Uterus (tissue), 4 donors: ENCODE data around the gene BSN. TPM values are rescaled to one million over a fixed set of nuclear protein-coding genes. Genes with fewer than 3 reads are reported as not detected.

Experiments
- DNase-seq, 2 donors: peaks; one replicate each; pipeline ENCODE4 v3.0.0-alpha.2; 2019 to 2020
- H3K27ac ChIP-seq, 2 donors: fragments of 200-600 bp; sonication (generic); 1 replicate in 1 of 2; 2 replicates in 1 of 2; pipeline ENCODE4 v1.5.1; 2016 to 2018
- H3K27me3 ChIP-seq, 2 donors: fragments of 200-600 bp; sonication (generic); one replicate each; pipeline ENCODE4 v1.5.1; 2018 to 2019; ENCODE audit warnings: control low read depth in 1 of 2
- H3K36me3 ChIP-seq, 2 donors: fragments of 200-600 bp; sonication (generic); one replicate each; pipeline ENCODE4 v1.5.1; 2019; ENCODE audit warnings: control low read depth in 1 of 2
- H3K4me1 ChIP-seq, 2 donors: fragments of 200-600 bp; sonication (generic); one replicate each; pipeline ENCODE4 v1.5.1; 2018 to 2019; ENCODE audit warnings: control low read depth in 1 of 2
- H3K4me3 ChIP-seq, 2 donors: fragments of 200-600 bp; sonication (generic); 1 replicate in 1 of 2; 2 replicates in 1 of 2; pipeline ENCODE4 v1.5.1; 2018 to 2019; ENCODE audit warnings: mild to moderate bottlenecking in 1 of 2
- H3K9me3 ChIP-seq, 2 donors: fragments of 200-600 bp; sonication (generic); one replicate each; pipeline ENCODE4 v1.5.1; 2019; ENCODE audit warnings: control low read depth in 1 of 2
- POLR2A ChIP-seq, 2 donors: fragments of 450-650 bp; IDR thresholded peaks; one replicate each; pipeline ENCODE4 v1.6.1; 2016; ENCODE audit warnings: antibody characterized with exemption in 2 of 2, mild to moderate bottlenecking in 1 of 2, moderate library complexity in 1 of 2
- intact Hi-C: fragments of 100-400 bp; cut with DNase I; formaldehyde crosslinking; loops from one replicate; pipeline ENCODE4 v1.15.1; 2023; ENCODE audit warnings: low total_unique reads
- total RNA-seq, 4 donors: library from RNA; depleted of rRNA in 3 of 4; stranded (reverse); fragments of >200 nt in 3 of 4; gene quantifications; one replicate each; pipeline versions ENCODE4 v1.1.0 to v1.2.4, GENCODE V29; 2014 to 2023
- TF ChIP-seq, protein P1 (sequence below), 4 experiments: fragments of 200-600 bp in 2 of 4; fragments of 450-650 bp in 2 of 4; sonication (generic) in 2 of 4; IDR thresholded peaks; one replicate each; pipeline ENCODE4 v1.5.1; 2016 to 2019; ENCODE audit warnings: antibody characterized with exemption in 4 of 4, mild to moderate bottlenecking in 2 of 4, moderate library complexity in 1 of 4
- donor health status: DM: yes; HTN: yes; CAD: no.

The BSN gene
- total RNA-seq, 4 donors from 2014 or later: 0.29 to 0.95 (median 0.60) TPM

DNA sequence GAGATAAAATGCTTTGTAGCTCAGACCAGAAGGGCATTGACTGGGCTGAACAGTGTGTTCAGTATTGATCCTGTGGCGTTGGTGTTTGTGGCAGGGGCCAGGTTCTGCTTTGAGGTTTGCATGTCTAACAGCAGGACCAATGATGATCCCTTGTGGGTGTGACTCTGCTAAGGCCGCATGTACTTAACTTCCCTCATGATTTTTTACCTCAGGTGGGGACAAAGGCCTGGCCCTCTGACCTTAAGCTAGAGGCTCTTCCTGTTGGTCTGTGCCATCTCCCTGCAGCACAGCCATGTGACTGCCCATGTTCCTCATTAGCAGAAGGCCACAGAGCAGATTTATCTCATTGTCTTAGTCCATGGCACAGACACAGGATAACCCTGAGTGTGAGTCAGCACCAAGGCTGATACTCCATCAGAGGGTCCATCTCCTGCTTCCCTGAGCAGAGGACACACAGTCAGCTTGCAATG, 34.3 kb upstream of the BSN start:
- H3K27ac ChIP-seq: no peak overlapping the region
- no peak for DNase-seq
- H3K9me3 ChIP-seq: no peaks in the 10 kb centered on the region
- H3K27me3 ChIP-seq: no peaks in the 10 kb centered on the region
- TF ChIP-seq, protein P1, sequence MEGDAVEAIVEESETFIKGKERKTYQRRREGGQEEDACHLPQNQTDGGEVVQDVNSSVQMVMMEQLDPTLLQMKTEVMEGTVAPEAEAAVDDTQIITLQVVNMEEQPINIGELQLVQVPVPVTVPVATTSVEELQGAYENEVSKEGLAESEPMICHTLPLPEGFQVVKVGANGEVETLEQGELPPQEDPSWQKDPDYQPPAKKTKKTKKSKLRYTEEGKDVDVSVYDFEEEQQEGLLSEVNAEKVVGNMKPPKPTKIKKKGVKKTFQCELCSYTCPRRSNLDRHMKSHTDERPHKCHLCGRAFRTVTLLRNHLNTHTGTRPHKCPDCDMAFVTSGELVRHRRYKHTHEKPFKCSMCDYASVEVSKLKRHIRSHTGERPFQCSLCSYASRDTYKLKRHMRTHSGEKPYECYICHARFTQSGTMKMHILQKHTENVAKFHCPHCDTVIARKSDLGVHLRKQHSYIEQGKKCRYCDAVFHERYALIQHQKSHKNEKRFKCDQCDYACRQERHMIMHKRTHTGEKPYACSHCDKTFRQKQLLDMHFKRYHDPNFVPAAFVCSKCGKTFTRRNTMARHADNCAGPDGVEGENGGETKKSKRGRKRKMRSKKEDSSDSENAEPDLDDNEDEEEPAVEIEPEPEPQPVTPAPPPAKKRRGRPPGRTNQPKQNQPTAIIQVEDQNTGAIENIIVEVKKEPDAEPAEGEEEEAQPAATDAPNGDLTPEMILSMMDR (IDR thresholded peaks at IDR 0.05): no peak
- TF ChIP-seq POLR2A (IDR thresholded peaks at IDR 0.05): no peak
- intact Hi-C loops: no loop called here
- no peaks in the 10 kb centered on the region for H3K36me3 ChIP-seq
- H3K4me3 ChIP-seq: no peak overlapping the region
- no peaks in the 10 kb centered on the region for H3K4me1 ChIP-seq

- DNase-seq: no peak
- no peaks in the 10 kb centered on the region for H3K9me3 ChIP-seq
- TF ChIP-seq, protein P1 (IDR thresholded peaks at IDR 0.05): no peak
- no peak for TF ChIP-seq POLR2A (IDR thresholded peaks at IDR 0.05)
- H3K36me3 ChIP-seq: no peaks in the 10 kb centered on the region
- intact Hi-C loops: no loop called here
- no peak overlapping the region for H3K4me3 ChIP-seq
- H3K27ac ChIP-seq: no peak overlapping the region
- no peaks in the 10 kb centered on the region for H3K4me1 ChIP-seq
- H3K27me3 ChIP-seq: no peaks in the 10 kb centered on the region
These were observed 30.2 kb upstream of the BSN start for GRCh38 chr3:49523756-49524747.

DNA sequence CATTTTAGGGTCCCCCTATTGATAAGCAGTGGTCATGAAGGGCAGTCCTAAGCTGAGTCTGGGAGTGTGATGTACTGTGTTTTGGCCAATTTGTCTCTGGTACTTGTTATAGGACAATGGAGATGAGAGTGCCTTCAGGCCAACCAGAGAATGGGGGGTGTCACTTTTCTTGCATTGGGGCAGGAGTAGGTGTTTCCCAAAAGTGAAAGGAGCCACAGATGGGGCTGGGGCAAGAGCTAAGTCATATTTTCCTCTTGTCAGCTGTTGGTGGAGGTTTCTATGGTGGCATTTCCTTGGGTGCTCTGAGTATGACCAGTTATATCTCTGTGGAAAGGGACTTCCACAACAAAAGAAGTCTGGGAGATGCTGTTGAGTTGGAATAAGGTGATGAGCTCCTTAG, 24.7 kb upstream of the BSN start:
- Histone ChIP-seq H3K4me3 (no peak overlapping the region), H3K27me3 (no peaks in the 10 kb centered on the region), H3K36me3 (no peaks in the 10 kb centered on the region), H3K4me1 (no peaks in the 10 kb centered on the region), H3K27ac (no peak overlapping the region), H3K9me3 (no peaks in the 10 kb centered on the region)
- no peak for DNase-seq
- TF ChIP-seq, protein P1 (IDR thresholded peaks at IDR 0.05): no peak
- TF ChIP-seq POLR2A (IDR thresholded peaks at IDR 0.05): no peak
- intact Hi-C loops: no loop called here

DNA sequence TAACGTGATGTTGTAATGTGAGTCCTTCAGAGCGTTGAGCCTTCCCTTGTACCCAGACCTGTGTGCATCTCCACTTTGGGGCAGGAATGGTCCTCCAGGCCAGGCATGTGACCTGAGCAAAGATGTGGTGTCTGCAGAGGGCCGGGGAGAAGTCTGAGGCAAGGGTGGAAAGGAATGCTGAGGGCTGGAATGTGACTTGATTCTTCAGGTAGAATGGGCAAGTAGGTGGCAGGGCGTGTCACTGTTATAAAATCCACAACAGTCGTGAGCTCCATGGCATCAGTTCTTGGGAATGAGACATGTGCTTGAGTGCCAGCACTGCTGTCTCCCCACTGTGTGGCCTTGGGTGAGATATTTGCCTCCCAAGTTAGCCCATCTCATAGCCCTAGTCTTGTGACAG, 24.0 kb upstream of the BSN start:
- no peaks in the 10 kb centered on the region for H3K27me3 ChIP-seq
- DNase-seq: no peak
- TF ChIP-seq, protein P1 (IDR thresholded peaks at IDR 0.05): no peak
- no peak for TF ChIP-seq POLR2A (IDR thresholded peaks at IDR 0.05)
- H3K9me3 ChIP-seq: no peaks in the 10 kb centered on the region
- H3K27ac ChIP-seq: no peak overlapping the region
- H3K36me3 ChIP-seq: no peaks in the 10 kb centered on the region
- no peaks in the 10 kb centered on the region for H3K4me1 ChIP-seq
- H3K4me3 ChIP-seq: no peak overlapping the region
- intact Hi-C loops: no loop called here

- no peaks in the 10 kb centered on the region for H3K36me3 ChIP-seq
- no peak overlapping the region for H3K4me3 ChIP-seq
- H3K9me3 ChIP-seq: no peaks in the 10 kb centered on the region
- H3K4me1 ChIP-seq: no peaks in the 10 kb centered on the region
- intact Hi-C loops: no loop called here
- no peaks in the 10 kb centered on the region for H3K27me3 ChIP-seq
- DNase-seq: no peak
- no peak for TF ChIP-seq POLR2A (IDR thresholded peaks at IDR 0.05)
- TF ChIP-seq, protein P1 (IDR thresholded peaks at IDR 0.05): no peak
- no peak overlapping the region for H3K27ac ChIP-seq
These were observed 23.6 kb upstream of the BSN start for GRCh38 chr3:49530701-49531100.
